NAMALWA (cell line): ENCODE measurements around the gene MARCOL.
"Not testable (repeated sequence)": the region's sequence is repeated elsewhere in the genome, so short reads cannot be mapped to it uniquely, and the experiment has no call there.

Experiments
- DNase-seq: peaks from one replicate; pipeline ENCODE4 v3.0.0-alpha.2; 2015; ENCODE audit warnings: low spot score

Gene MARCOL

DNA sequence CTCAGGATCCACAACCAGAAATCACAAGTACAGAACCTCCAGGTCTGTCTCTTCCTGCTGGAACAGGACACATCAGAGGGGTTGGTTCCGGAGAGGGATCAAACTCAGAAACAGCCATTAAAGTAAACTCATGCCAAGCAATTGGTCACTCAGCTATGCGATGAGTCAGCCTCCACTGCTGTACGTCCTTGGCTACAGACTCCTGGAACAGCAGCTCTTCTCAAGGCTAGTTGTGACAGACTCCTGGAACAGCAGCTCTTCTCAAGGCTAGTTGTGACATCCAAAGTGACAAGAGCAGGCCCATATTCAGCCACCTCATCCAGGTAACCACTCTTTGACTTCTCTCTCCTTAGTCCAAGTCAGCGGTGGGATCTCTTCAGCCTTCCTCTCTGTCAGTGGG, 30.2 kb downstream of the MARCOL start, which contains the start of gene SPINK13:
TSS of gene SPINK13 (plus strand) at position 229 of the 400 bp plus-strand sequence. CDS start 1,279 bp downstream, outside the sequence.
- no peak for DNase-seq

DNA sequence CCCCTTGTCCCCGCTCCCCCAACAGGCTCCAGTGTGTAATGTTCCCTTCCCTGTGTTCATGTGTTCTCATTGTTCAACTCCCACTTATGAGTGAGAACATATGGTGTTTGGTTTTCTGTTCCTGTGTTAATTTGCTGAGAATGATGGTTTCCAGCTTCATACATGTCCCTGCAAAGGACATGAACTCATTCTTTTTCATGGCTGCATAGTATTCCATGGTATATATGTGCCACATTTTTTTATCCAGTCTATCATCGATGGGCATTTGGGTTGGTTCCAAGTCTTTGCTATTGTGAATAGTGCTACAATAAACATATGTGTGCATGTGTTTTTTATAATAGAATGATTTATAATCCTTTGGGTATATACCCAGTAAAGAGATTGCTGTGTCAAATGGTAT, 36.8 kb downstream of the MARCOL start:
- DNase-seq: not testable (repeated sequence)

DNA sequence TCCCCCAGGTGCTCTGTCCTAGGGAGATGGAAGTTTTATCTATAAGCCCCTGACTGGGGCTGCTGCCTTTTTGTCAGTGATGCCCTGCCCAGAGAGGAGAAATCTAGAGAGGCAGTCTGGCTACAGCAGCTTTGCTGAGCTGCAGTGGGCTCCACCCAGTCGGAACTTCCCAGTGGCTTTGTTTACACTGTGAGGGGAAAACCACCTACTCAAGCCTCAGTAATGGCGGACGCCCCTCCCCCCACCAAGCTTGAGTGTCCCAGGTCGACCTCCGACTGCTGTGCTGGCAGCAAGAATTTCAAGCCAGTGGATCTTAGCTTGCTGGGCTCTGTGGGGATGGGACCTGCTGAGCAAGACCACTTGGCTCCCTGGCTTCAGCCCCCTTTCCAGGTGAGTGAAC, 42.6 kb downstream of the MARCOL start:
- not testable (repeated sequence) for DNase-seq

DNA sequence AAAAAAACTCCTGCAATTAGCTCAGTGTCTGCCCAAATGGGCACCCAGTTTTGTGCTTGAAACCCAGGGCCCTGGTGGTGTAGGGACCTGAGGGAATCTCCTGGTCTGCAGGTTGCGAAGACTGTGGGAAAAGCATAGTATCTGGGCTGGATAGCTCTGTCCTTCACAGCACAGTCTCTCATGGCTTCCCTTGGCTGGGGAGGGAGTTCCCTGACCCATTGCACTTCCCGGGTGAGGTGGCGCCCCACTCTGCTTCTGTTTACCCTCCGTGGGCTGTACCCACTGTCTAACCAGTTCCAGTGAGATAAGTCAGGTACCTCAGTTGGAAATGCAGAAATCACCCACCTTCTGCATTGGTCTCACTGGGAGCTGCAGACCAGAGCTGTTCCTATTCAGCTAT, 43.0 kb downstream of the MARCOL start:
- not testable (repeated sequence) for DNase-seq

DNA sequence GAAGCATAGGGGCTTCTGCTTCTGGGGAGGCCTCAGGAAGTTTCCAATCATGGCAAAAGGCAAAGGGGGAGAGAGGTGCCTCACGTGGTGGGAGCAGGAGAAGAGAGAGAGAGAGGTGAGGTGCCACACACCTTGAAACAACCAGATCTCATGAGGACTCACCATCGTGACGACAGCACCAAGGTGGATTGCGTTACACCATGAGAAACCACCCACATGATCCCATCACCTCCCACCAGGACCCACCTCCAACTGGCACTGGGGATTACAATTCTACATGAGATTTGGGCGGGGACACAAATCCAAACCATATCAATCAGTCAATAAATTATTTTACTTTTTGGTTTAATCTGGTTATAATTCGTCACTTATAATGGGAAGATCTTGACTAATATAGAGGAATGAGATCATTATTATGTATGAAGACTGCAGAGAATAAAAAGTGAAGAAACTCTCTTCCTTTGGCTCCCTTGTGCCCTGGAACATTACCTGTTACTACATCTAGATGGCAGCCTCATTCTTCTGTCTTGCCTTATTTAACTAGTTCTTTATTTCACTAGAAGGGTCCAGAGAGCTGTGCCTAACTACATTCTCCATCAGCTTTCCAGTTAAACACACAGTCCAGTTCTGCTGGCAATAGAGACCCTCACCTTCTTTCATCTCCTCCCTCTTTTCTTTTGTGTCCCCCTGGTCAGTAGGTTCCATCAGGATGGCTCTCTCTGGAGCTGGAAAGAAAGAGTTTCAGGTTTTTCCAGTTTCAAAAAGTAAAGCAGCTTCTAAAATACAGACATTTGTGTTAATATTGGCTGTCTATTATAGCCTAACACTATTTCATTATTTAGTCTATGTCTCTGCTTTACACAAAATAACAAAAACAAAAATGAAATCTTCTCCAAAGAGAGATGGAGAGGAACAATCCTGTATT, 52.2 kb downstream of the MARCOL start:
- peak; percentile 34 for DNase-seq
